ENCODE data around the gene ATG4C.

DNA sequence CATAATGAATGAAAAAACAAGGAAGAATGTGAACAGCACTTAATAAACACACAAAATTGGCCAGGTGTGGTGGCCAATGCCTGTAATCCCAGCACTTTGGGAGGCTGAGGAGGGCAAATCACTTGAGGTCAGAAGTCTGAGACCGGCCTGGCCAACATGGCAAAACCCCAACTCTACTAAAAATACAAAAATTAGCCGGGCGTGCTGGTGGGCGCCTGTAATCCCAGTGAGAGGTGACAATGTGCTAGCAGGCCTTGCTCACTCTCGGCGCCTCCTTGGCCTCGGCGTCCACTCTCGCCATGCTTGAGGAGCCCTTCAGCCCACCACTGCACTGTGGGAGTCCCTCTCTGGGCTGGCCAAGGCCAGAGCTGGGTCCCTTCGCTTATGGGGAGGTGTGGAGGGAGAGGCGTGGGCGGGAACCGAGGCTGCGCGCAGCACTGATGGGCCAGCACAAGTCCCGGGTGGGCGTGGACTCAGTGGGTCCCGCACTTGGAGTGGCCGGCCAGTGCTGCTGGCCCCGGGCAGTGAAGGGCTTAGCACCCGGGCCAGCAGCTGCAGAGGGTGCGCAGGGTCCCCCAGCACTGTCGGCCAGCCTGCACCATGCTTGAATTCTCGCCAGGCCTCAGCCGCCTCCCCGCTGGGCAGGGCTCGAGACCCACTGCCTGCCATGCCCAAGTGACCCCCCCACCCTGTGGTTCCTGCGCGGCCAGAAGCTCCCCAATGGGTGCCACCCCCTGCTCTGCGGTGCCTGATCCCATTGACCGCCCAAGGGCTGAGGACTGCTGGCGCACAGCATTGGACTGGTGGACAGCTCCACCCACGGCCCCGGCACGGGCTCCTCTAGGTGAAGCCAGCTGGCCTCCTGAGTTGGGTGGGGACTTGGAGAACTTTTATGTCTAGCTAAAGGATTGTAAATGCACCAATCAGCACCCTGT is 30.6 kb upstream of the ATG4C start:
- no peak for TF ChIP-seq HDGF (IDR thresholded peaks at IDR 0.05; ENCODE audit: borderline replicate concordance)
- no peak for TF ChIP-seq ARNT (IDR thresholded peaks at IDR 0.05)
- no peak for TF ChIP-seq SP1 (IDR thresholded peaks at IDR 0.05)
- no peak for TF ChIP-seq FOXA1 (IDR thresholded peaks at IDR 0.05)
- TF ChIP-seq SUZ12 (IDR thresholded peaks at IDR 0.05) = no peak
- no peak for TF ChIP-seq FOXM1 (IDR thresholded peaks at IDR 0.05; ENCODE audit: borderline replicate concordance)
- TF ChIP-seq ZNF384 (IDR thresholded peaks at IDR 0.05) = no peak
